HL-60 (cell line): ENCODE data around the gene PITPNC1.

Experiments used
- DNase-seq, 2 experiments: peaks; one replicate each; pipeline ENCODE4 v3.0.0-alpha.2; 2010 to 2020; ENCODE audit warnings: low read depth in 1 of 2, low spot score in 1 of 2
- H3K27ac ChIP-seq: fragments of 250-450 bp; sonication (Bioruptor Pico); replicated peaks from 2 replicates; pipeline ENCODE4 v1.5.1; 2020; ENCODE audit warnings: mild to moderate bottlenecking, moderate library complexity
- H3K27me3 ChIP-seq: fragments of 250-450 bp; sonication (Bioruptor Pico); 2 replicates; pipeline ENCODE4 v1.5.1; 2021; ENCODE audit warnings: mild to moderate bottlenecking, moderate library complexity; ENCODE audit not compliant: insufficient read depth, poor library complexity, severe bottlenecking
- H3K4me3 ChIP-seq: replicated peaks from 2 replicates; pipeline ENCODE4 v1.5.1; 2011; ENCODE audit warnings: mild to moderate bottlenecking, control low read depth, low read length; ENCODE audit not compliant: insufficient read depth
- GABPA ChIP-seq: IDR thresholded peaks from 2 replicates; pipeline ENCODE4 v1.6.1; 2012; ENCODE audit warnings: low read depth
- POLR2AphosphoS5 ChIP-seq: IDR thresholded peaks from 2 replicates; pipeline ENCODE4 v1.6.1; 2012; ENCODE audit warnings: low read depth
- SPI1 ChIP-seq: IDR thresholded peaks from 2 replicates; pipeline ENCODE4 v1.6.1; 2012; ENCODE audit warnings: low read depth, mild to moderate bottlenecking, borderline replicate concordance
- TF ChIP-seq, protein P1 (sequence below): IDR thresholded peaks from one replicate; pipeline ENCODE4 v1.5.1; 2011; ENCODE audit warnings: low read length, control low read depth, inconsistent platforms; ENCODE audit not compliant: insufficient read depth
- TF ChIP-seq, protein P2 (sequence below): IDR thresholded peaks from 2 replicates; pipeline ENCODE4 v1.6.1; 2012; ENCODE audit warnings: low read depth; ENCODE audit not compliant: insufficient replicate concordance

PITPNC1 gene

DNA sequence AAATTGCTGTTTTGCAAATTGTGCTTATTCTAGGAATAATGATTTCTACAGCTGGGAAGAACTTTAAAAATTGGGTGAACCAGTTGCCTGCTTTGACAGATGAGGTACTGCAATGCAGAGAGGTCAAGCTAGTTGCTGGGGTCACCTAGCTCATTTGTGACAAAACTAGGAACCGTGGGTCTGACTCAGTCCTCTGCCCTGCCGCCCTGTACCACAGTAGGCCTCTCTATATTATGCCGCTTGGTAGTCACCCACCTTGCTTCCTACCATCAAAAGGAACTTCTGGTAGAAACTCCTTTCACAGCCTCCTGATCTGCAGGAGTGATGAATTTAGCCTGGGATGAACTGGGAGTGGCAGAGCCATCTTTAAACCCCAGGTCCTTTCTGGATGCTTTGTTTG is 105.7 kb downstream of the PITPNC1 start:
- H3K27me3 ChIP-seq: no peaks in the 10 kb centered on the region
- TF ChIP-seq, protein P1, sequence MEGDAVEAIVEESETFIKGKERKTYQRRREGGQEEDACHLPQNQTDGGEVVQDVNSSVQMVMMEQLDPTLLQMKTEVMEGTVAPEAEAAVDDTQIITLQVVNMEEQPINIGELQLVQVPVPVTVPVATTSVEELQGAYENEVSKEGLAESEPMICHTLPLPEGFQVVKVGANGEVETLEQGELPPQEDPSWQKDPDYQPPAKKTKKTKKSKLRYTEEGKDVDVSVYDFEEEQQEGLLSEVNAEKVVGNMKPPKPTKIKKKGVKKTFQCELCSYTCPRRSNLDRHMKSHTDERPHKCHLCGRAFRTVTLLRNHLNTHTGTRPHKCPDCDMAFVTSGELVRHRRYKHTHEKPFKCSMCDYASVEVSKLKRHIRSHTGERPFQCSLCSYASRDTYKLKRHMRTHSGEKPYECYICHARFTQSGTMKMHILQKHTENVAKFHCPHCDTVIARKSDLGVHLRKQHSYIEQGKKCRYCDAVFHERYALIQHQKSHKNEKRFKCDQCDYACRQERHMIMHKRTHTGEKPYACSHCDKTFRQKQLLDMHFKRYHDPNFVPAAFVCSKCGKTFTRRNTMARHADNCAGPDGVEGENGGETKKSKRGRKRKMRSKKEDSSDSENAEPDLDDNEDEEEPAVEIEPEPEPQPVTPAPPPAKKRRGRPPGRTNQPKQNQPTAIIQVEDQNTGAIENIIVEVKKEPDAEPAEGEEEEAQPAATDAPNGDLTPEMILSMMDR: no peak
- TF ChIP-seq GABPA: no peak
- TF ChIP-seq, protein P2, sequence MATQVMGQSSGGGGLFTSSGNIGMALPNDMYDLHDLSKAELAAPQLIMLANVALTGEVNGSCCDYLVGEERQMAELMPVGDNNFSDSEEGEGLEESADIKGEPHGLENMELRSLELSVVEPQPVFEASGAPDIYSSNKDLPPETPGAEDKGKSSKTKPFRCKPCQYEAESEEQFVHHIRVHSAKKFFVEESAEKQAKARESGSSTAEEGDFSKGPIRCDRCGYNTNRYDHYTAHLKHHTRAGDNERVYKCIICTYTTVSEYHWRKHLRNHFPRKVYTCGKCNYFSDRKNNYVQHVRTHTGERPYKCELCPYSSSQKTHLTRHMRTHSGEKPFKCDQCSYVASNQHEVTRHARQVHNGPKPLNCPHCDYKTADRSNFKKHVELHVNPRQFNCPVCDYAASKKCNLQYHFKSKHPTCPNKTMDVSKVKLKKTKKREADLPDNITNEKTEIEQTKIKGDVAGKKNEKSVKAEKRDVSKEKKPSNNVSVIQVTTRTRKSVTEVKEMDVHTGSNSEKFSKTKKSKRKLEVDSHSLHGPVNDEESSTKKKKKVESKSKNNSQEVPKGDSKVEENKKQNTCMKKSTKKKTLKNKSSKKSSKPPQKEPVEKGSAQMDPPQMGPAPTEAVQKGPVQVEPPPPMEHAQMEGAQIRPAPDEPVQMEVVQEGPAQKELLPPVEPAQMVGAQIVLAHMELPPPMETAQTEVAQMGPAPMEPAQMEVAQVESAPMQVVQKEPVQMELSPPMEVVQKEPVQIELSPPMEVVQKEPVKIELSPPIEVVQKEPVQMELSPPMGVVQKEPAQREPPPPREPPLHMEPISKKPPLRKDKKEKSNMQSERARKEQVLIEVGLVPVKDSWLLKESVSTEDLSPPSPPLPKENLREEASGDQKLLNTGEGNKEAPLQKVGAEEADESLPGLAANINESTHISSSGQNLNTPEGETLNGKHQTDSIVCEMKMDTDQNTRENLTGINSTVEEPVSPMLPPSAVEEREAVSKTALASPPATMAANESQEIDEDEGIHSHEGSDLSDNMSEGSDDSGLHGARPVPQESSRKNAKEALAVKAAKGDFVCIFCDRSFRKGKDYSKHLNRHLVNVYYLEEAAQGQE: no peak
- no peak for TF ChIP-seq POLR2AphosphoS5
- TF ChIP-seq SPI1: no peak
- H3K27ac ChIP-seq: peak overlapping the region; percentile 77
- DNase-seq: no peak
- H3K4me3 ChIP-seq: no peak overlapping the region

DNA sequence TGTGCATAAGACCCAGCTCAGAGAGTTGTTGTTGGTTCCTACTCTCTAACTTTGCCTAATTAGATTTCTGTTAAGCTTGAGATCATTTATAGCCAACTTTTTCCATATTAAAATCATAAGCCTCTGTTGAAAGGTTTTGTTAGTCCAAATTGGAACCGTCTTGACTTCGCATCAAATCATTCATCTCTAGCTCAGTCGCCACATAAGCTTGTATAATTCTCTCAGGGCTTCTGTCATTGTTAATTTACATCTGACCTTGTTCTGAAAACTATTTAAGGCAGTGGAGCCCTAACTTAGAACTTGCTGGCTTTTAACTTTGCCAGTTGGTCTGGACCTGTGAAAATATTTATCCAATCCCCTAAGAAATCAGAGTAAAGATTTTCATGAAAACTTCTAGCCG is 107.2 kb downstream of the PITPNC1 start:
- H3K4me3 ChIP-seq: no peak overlapping the region
- no peaks in the 10 kb centered on the region for H3K27me3 ChIP-seq

DNA sequence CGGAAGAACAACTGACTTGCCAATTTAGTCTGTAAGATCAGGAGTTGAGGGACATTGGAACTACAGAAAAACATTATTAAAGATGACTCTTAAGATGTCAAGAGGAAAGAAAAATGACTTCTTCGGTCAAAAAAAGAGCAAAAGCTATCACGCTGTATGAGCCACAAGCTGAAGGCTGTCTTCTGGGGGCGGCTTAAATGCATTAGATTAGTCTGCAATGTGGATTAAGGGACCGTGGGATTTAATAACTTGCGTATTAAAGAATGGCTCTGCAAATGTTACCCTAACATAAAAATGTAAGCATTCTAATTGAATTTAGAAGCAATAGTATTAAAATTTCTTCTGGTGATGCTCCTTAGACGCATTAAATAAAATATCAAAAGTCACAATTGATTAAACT is 108.6 kb downstream of the PITPNC1 start:
- no peaks in the 10 kb centered on the region for H3K27me3 ChIP-seq
- TF ChIP-seq GABPA (no peak), SPI1 (no peak), POLR2AphosphoS5 (no peak)
- TF ChIP-seq, protein P2: no peak
- TF ChIP-seq, protein P1: no peak
- no peak overlapping the region for H3K4me3 ChIP-seq
- DNase-seq: no peak
- H3K27ac ChIP-seq: no peak overlapping the region

More for the DNA sequence above, 107.2 kb downstream of the PITPNC1 start:
- no peak for DNase-seq
- TF ChIP-seq SPI1: no peak
- TF ChIP-seq, protein P2: no peak
- no peak for TF ChIP-seq GABPA
- TF ChIP-seq, protein P1: no peak
- TF ChIP-seq POLR2AphosphoS5: no peak
- peak overlapping the region; percentile 77 for H3K27ac ChIP-seq
